PC-9 (cell line): Measurements from ENCODE around the gene NEUROD6. TPM values are rescaled to one million over a fixed set of nuclear protein-coding genes. Genes with fewer than 3 reads are reported as not detected.

Experiments
- BruUV-seq: library from RNA; stranded (reverse); fragments of 400-500 nt; replicated peaks from 2 replicates; lab custom pipeline; 2021; lab: Mats Ljungman, UMichigan
- CTCF ChIA-PET: fragments of 300-600 bp; sonication (Branson Sonifier 250); formaldehyde crosslinking; loops from one replicate; lab custom pipeline; 2022; ENCODE audit warnings: antibody characterized with exemption; lab: Charles Lee
- POLR2A ChIA-PET: fragments of 300-600 bp; sonication (Branson Sonifier 250); formaldehyde crosslinking; loops from one replicate; lab custom pipeline; 2022; ENCODE audit warnings: antibody characterized with exemption; ENCODE audit not compliant: unreplicated experiment; lab: Charles Lee
- DNase-seq, 2 experiments: peaks; one replicate each; pipeline versions ENCODE4 v3.0.0 to v3.0.0-alpha.2; 2015 to 2022; ENCODE audit warnings: mixed read lengths in 1 of 2
- H2AFZ ChIP-seq: fragments of 200-600 bp; sonication (generic); 2 replicates; pipeline ENCODE4 v1.8.1; 2017; ENCODE audit warnings: antibody characterized with exemption
- H3F3A ChIP-seq: fragments of 200-600 bp; sonication (generic); 2 replicates; pipeline ENCODE4 v1.8.1; 2017; ENCODE audit warnings: antibody characterized with exemption, mild to moderate bottlenecking, low read depth; ENCODE audit not compliant: insufficient read depth
- H3K27ac ChIP-seq: fragments of 200-600 bp; sonication (generic); 2 replicates; pipeline ENCODE4 v1.6.1; 2016; ENCODE audit warnings: mixed run types
- H3K27me3 ChIP-seq: fragments of 200-600 bp; sonication (generic); 2 replicates; pipeline ENCODE4 v1.6.1; 2016; ENCODE audit warnings: low read depth, mixed run types; ENCODE audit not compliant: insufficient read depth
- H3K36me3 ChIP-seq: fragments of 200-600 bp; sonication (generic); 2 replicates; pipeline ENCODE4 v1.6.1; 2016; ENCODE audit warnings: low read depth, mixed run types
- H3K4me1 ChIP-seq: fragments of 200-600 bp; sonication (generic); replicated peaks from 2 replicates; pipeline ENCODE4 v1.6.1; 2016; ENCODE audit warnings: mixed run types; ENCODE audit not compliant: insufficient read depth
- H3K4me2 ChIP-seq: fragments of 200-600 bp; sonication (generic); 2 replicates; pipeline ENCODE4 v1.6.1; 2017; ENCODE audit warnings: mixed run types
- H3K4me3 ChIP-seq: fragments of 200-600 bp; sonication (generic); 2 replicates; pipeline ENCODE4 v1.6.1; 2016; ENCODE audit warnings: mixed run types
- H3K79me2 ChIP-seq: fragments of 200-600 bp; sonication (generic); 2 replicates; pipeline ENCODE4 v1.6.1; 2017; ENCODE audit warnings: low read depth, mixed run types
- H3K9me2 ChIP-seq: fragments of 200-600 bp; sonication (generic); 2 replicates; pipeline ENCODE4 v1.8.1; 2017; ENCODE audit warnings: mild to moderate bottlenecking; ENCODE audit not compliant: insufficient read depth
- H3K9me3 ChIP-seq: fragments of 200-600 bp; sonication (generic); 2 replicates; pipeline ENCODE4 v1.8.1; 2016; ENCODE audit warnings: low read depth; ENCODE audit not compliant: insufficient read depth
- H4K20me1 ChIP-seq: fragments of 200-600 bp; sonication (generic); 2 replicates; pipeline ENCODE4 v1.8.1; 2017; ENCODE audit not compliant: insufficient read depth
- CTCF ChIP-seq: fragments of 200-600 bp; sonication (generic); conservative IDR thresholded peaks from 2 replicates; pipeline ENCODE4 v1.6.1; 2017; ENCODE audit warnings: mixed run types, antibody characterized with exemption, mild to moderate bottlenecking, moderate library complexity
- EZH2 ChIP-seq: fragments of 200-600 bp; sonication (generic); IDR thresholded peaks from 2 replicates; pipeline ENCODE4 v1.8.0; 2017; ENCODE audit warnings: antibody characterized with exemption, low read depth
- intact Hi-C: fragments of 100-400 bp; cut with micrococcal nuclease; formaldehyde crosslinking; loops from one replicate; pipeline ENCODE4 v1.10.0; 2022; ENCODE audit not compliant: unreplicated experiment
- total RNA-seq: library from RNA; stranded (reverse); gene quantifications from 2 replicates; pipeline ENCODE4 v1.2.3, GENCODE V29; 2021

The NEUROD6 gene
- total RNA-seq, 1 experiment from 2014 or later, result not detected

DNA sequence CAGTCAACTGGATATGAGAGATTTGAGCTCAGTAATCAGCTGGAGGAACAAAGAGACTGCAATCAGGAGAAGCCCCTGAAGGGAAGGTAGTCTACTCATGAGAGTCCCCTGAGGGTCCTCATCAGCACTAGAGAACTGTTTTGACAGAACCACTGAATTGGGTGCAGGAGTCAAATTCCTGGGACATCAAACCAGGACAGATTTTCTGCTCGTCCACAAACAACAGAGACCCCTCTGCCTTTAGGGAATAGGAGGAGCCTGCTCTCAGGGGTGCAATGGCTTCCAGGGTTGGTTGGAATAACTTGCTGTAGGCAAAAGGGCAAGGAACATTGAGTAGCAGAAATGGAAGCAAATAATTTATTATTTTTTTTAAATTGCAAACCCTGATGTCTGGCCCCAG lies 21.9 kb upstream of the NEUROD6 start:
- peaks cover 77% of the 10 kb centered on the region for H3K27me3 ChIP-seq
- H3K36me3 ChIP-seq, result no peaks in the 10 kb centered on the region
- intact Hi-C loops, result no loop called here
- H2AFZ ChIP-seq, result no peak overlapping the region
- no peak overlapping the region for H3K4me3 ChIP-seq
- H3F3A ChIP-seq, result no peaks in the 10 kb centered on the region
- ChIA-PET CTCF (no interaction called here), POLR2A (no interaction called here)
- no TSS peak for BruUV-seq
- H3K4me2 ChIP-seq, result no peak overlapping the region
- no peak overlapping the region for H3K27ac ChIP-seq
- H3K4me1 ChIP-seq, result no peaks in the 10 kb centered on the region
- H4K20me1 ChIP-seq, result no peaks in the 10 kb centered on the region
- no peaks in the 10 kb centered on the region for H3K9me2 ChIP-seq
- DNase-seq, result no peak
- H3K9me3 ChIP-seq, result no peaks in the 10 kb centered on the region
- TF ChIP-seq CTCF (no peak), EZH2 (no peak)
- H3K79me2 ChIP-seq, result no peaks in the 10 kb centered on the region

DNA sequence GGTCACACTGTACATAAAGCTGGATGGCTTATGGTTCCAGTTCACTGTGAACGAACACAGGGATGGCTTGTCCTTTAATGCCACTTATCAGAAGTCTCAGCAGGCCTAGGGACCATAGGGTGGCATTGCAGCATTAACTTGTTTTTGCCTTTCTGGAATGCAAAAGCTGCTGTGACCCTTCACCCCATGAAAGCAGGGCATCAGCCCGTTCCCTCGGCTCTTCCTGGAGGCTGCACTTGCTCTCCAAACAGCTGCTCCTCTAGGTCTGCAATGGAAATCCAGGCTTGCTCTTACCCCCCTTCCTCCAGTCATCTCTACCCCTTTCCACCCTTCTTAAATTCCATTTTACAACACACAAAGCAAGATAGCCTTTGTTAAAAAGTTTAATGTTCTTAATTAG lies 17.9 kb upstream of the NEUROD6 start:
- Histone ChIP-seq H3K9me2 (no peaks in the 10 kb centered on the region), H3F3A (no peaks in the 10 kb centered on the region), H3K27ac (no peak overlapping the region), H3K4me2 (no peak overlapping the region), H4K20me1 (no peaks in the 10 kb centered on the region), H3K36me3 (no peaks in the 10 kb centered on the region), H3K79me2 (no peaks in the 10 kb centered on the region), H3K27me3 (peaks cover 52% of the 10 kb centered on the region), H3K4me3 (no peak overlapping the region), H3K4me1 (no peaks in the 10 kb centered on the region), H3K9me3 (no peaks in the 10 kb centered on the region), H2AFZ (no peak overlapping the region)
- BruUV-seq, result no TSS peak
- ChIA-PET CTCF (no interaction called here), POLR2A (no interaction called here)
- DNase-seq, result no peak
- intact Hi-C loops, result no loop called here
- no peak for TF ChIP-seq CTCF
- no peak for TF ChIP-seq EZH2

- peaks cover 58% of the 10 kb centered on the region for H3K27me3 ChIP-seq
Observed at GRCh38 chr7:31345421-31345820, 4.9 kb upstream of the NEUROD6 start.

More at GRCh38 chr7:31345421-31345820, 4.9 kb upstream of the NEUROD6 start:
- CTCF ChIA-PET, result no interaction called here
- no peaks in the 10 kb centered on the region for H3K36me3 ChIP-seq
- BruUV-seq, result no TSS peak
- POLR2A ChIA-PET, result no interaction called here
- no peak overlapping the region for H3K4me2 ChIP-seq
- intact Hi-C loops, result no loop called here
- no peak overlapping the region for H3K4me3 ChIP-seq
- H3K9me2 ChIP-seq, result no peaks in the 10 kb centered on the region
- TF ChIP-seq EZH2, result no peak
- no peak for TF ChIP-seq CTCF
- no peaks in the 10 kb centered on the region for H3K4me1 ChIP-seq
- no peaks in the 10 kb centered on the region for H3K79me2 ChIP-seq
- no peak overlapping the region for H3K27ac ChIP-seq
- H4K20me1 ChIP-seq, result no peaks in the 10 kb centered on the region
- DNase-seq, result no peak
- no peak overlapping the region for H2AFZ ChIP-seq
- H3K9me3 ChIP-seq, result no peaks in the 10 kb centered on the region; the same call in 1 of the 2 replicates
- no peaks in the 10 kb centered on the region for H3F3A ChIP-seq
